ENCODE data around the gene PDLIM1.

Gene PDLIM1

GRCh38 chr10:95228934-95229723, 61.7 kb downstream of the PDLIM1 start:
- ATAC-seq = peak; percentile 7
- TF ChIP-seq CSDC2 (CRISPR knock-in tag; IDR thresholded peaks at IDR 0.05) = peak; percentile 94
- 0 out of 2 replicates have a peak, but pooled peaks have one; percentile 32 for TF ChIP-seq ZFP3 (CRISPR knock-in tag; IDR thresholded peaks at IDR 0.05)

- TF ChIP-seq ZC3H10 (CRISPR knock-in tag; IDR thresholded peaks at IDR 0.05) (no peak), ISL1 (CRISPR knock-in tag; IDR thresholded peaks at IDR 0.05) (no peak), SNAI2 (CRISPR knock-in tag; IDR thresholded peaks at IDR 0.05) (no peak), OSR1 (CRISPR knock-in tag; IDR thresholded peaks at IDR 0.05) (no peak), BACH2 (CRISPR knock-in tag; IDR thresholded peaks at IDR 0.05; ENCODE audit: borderline replicate concordance) (no peak), ZFP3 (CRISPR knock-in tag; IDR thresholded peaks at IDR 0.05) (no peak), TCF4 (CRISPR knock-in tag; IDR thresholded peaks at IDR 0.05; ENCODE audit: borderline replicate concordance) (no peak), CSDC2 (CRISPR knock-in tag; IDR thresholded peaks at IDR 0.05) (no peak), CREB5 (CRISPR knock-in tag; IDR thresholded peaks at IDR 0.05; ENCODE audit: low read depth) (no peak), ZNF8 (CRISPR knock-in tag; IDR thresholded peaks at IDR 0.05) (no peak), CSRNP3 (CRISPR knock-in tag; IDR thresholded peaks at IDR 0.05) (no peak), PPARA (CRISPR knock-in tag; IDR thresholded peaks at IDR 0.05; ENCODE audit: borderline replicate concordance) (no peak), POU6F1 (CRISPR knock-in tag; IDR thresholded peaks at IDR 0.05; ENCODE audit: borderline replicate concordance, low read depth) (no peak), ESRRG (CRISPR knock-in tag; IDR thresholded peaks at IDR 0.05) (no peak), TOX (CRISPR knock-in tag; IDR thresholded peaks at IDR 0.05; ENCODE audit: borderline replicate concordance) (no peak), ZFP30 (CRISPR knock-in tag; IDR thresholded peaks at IDR 0.05) (no peak)
- ATAC-seq = no peak
These were observed 65.7 kb downstream of the PDLIM1 start for GRCh38 chr10:95225136-95225535.

GRCh38 chr10:95221124-95221523, 69.7 kb downstream of the PDLIM1 start:
- no peak for TF ChIP-seq TCF4 (CRISPR knock-in tag; IDR thresholded peaks at IDR 0.05; ENCODE audit: borderline replicate concordance)
- no peak for TF ChIP-seq POU6F1 (CRISPR knock-in tag; IDR thresholded peaks at IDR 0.05; ENCODE audit: borderline replicate concordance, low read depth)
- no peak for TF ChIP-seq OSR1 (CRISPR knock-in tag; IDR thresholded peaks at IDR 0.05)
- TF ChIP-seq CREB5 (CRISPR knock-in tag; IDR thresholded peaks at IDR 0.05; ENCODE audit: low read depth) = no peak
- TF ChIP-seq BACH2 (CRISPR knock-in tag; IDR thresholded peaks at IDR 0.05; ENCODE audit: borderline replicate concordance) = no peak
- no peak for TF ChIP-seq PATZ1 (CRISPR knock-in tag; IDR thresholded peaks at IDR 0.05; ENCODE audit: borderline replicate concordance)
- no peak for TF ChIP-seq SNAI2 (CRISPR knock-in tag; IDR thresholded peaks at IDR 0.05)
- TF ChIP-seq ZFP30 (CRISPR knock-in tag; IDR thresholded peaks at IDR 0.05) = no peak
- TF ChIP-seq ZNF70 (CRISPR knock-in tag; IDR thresholded peaks at IDR 0.05) = no peak
- no peak for TF ChIP-seq ZC3H10 (CRISPR knock-in tag; IDR thresholded peaks at IDR 0.05)
- TF ChIP-seq ZNF565 (CRISPR knock-in tag; conservative IDR thresholded peaks at IDR 0.05; ENCODE audit: low read depth) = no peak
- no peak; the same call in 1 of the 2 replicates for TF ChIP-seq ISL1 (CRISPR knock-in tag; IDR thresholded peaks at IDR 0.05)
- no peak for ATAC-seq
